CD14-positive monocyte (primary cell): ENCODE data around the gene GFOD1. TPM values are rescaled to one million over a fixed set of nuclear protein-coding genes. Genes with fewer than 3 reads are reported as not detected.

Experiments
- DNase-seq, 3 donors: peaks; one replicate each; pipeline ENCODE4 v3.0.0-alpha.2; 2011 to 2022
- H2AFZ ChIP-seq: 2 replicates; pipeline ENCODE4 v1.6.0; 2012; ENCODE audit warnings: mild to moderate bottlenecking, low read depth, low read length, inconsistent platforms; ENCODE audit not compliant: insufficient read depth, poor library complexity, severe bottlenecking
- H3K27ac ChIP-seq, 2 donors: 1 replicate in 1 of 2; 2 replicates in 1 of 2; pipeline ENCODE4 v1.5.1; 2012 to 2013; ENCODE audit warnings: low read length in 2 of 2, control low read depth in 1 of 2, inconsistent platforms in 1 of 2, low read depth in 1 of 2, mild to moderate bottlenecking in 1 of 2
- H3K27me3 ChIP-seq, 2 donors: one replicate each; pipeline versions ENCODE4 v1.6.0 to v1.6.1; 2011 to 2013; ENCODE audit warnings: low read length in 2 of 2; ENCODE audit not compliant: control insufficient read depth in 2 of 2, insufficient read depth in 2 of 2
- H3K36me3 ChIP-seq, 2 donors: replicated peaks in 1 of 2; 1 replicate in 1 of 2; 2 replicates in 1 of 2; pipeline versions ENCODE4 v1.5.1 to v1.6.1; 2012 to 2013; ENCODE audit warnings: low read length in 2 of 2, control low read depth in 1 of 2, inconsistent platforms in 1 of 2, mild to moderate bottlenecking in 1 of 2; ENCODE audit not compliant: insufficient read depth in 2 of 2, control insufficient read depth in 1 of 2
- H3K4me1 ChIP-seq, 2 donors: 1 replicate in 1 of 2; 2 replicates in 1 of 2; pipeline versions ENCODE4 v1.5.1 to v1.6.1; 2012 to 2013; ENCODE audit warnings: low read length in 2 of 2, control low read depth in 1 of 2, inconsistent platforms in 1 of 2, mild to moderate bottlenecking in 1 of 2, moderate library complexity in 1 of 2; ENCODE audit not compliant: insufficient read depth in 2 of 2, control insufficient read depth in 1 of 2
- H3K4me2 ChIP-seq: replicated peaks from 2 replicates; pipeline ENCODE3; 2012; ENCODE audit warnings: low read length, moderate library complexity, mild to moderate bottlenecking; ENCODE audit not compliant: poor library complexity, severe bottlenecking; ENCODE audit errors: extremely low read depth
- H3K4me3 ChIP-seq, 3 experiments: fragments of 200-600 bp in 1 of 3; sonication (generic) in 1 of 3; replicated peaks in 1 of 3; 1 replicate in 2 of 3; 2 replicates in 1 of 3; pipeline ENCODE4 v1.5.1; 2011 to 2013; ENCODE audit warnings: low read length in 3 of 3, mild to moderate bottlenecking in 3 of 3, control low read depth in 2 of 3, low read depth in 2 of 3, inconsistent platforms in 1 of 3, moderate library complexity in 1 of 3
- H3K79me2 ChIP-seq: 2 replicates; pipeline ENCODE4 v1.6.0; 2012; ENCODE audit warnings: mild to moderate bottlenecking, control low read depth, inconsistent platforms, low read length, moderate library complexity; ENCODE audit not compliant: insufficient read depth
- H3K9ac ChIP-seq: 2 replicates; pipeline ENCODE4 v1.6.0; 2017; ENCODE audit warnings: low read length, mild to moderate bottlenecking; ENCODE audit not compliant: insufficient read depth, poor library complexity, severe bottlenecking
- H3K9me3 ChIP-seq, 2 donors: replicated peaks in 1 of 2; 1 replicate in 1 of 2; 2 replicates in 1 of 2; pipeline versions ENCODE4 v1.5.1 to v1.6.1; 2012 to 2013; ENCODE audit warnings: low read length in 2 of 2, control low read depth in 1 of 2; ENCODE audit not compliant: control insufficient read depth in 1 of 2, insufficient read depth in 1 of 2
- H4K20me1 ChIP-seq: 2 replicates; pipeline ENCODE4 v1.6.0; 2012; ENCODE audit warnings: mild to moderate bottlenecking, low read length, control low read depth, moderate library complexity; ENCODE audit not compliant: insufficient read depth
- H3K27ac Mint-ChIP-seq, 7 donors: one replicate each; pipeline ENCODE4 v1.8.0; 2020; ENCODE audit warnings: mild to moderate bottlenecking in 7 of 7, mixed read lengths in 7 of 7, moderate library complexity in 6 of 7, inconsistent platforms in 2 of 7
- H3K27me3 Mint-ChIP-seq, 3 donors: one replicate each; pipeline ENCODE4 v1.8.0; 2021 to 2022; ENCODE audit warnings: low read depth in 3 of 3, mild to moderate bottlenecking in 3 of 3, mixed read lengths in 3 of 3, moderate library complexity in 3 of 3, inconsistent platforms in 1 of 3
- H3K36me3 Mint-ChIP-seq, 2 donors: one replicate each; pipeline ENCODE4 v1.8.0; 2020; ENCODE audit warnings: mixed read lengths in 2 of 2, inconsistent platforms in 1 of 2, mild to moderate bottlenecking in 1 of 2
- H3K4me1 Mint-ChIP-seq: one replicate; pipeline ENCODE4 v1.8.0; 2020; ENCODE audit warnings: mild to moderate bottlenecking, mixed read lengths
- H3K4me3 Mint-ChIP-seq, 2 donors: one replicate each; pipeline ENCODE4 v1.8.0; 2020; ENCODE audit warnings: mild to moderate bottlenecking in 2 of 2, mixed read lengths in 2 of 2, moderate library complexity in 1 of 2
- H3K9me3 Mint-ChIP-seq, 7 donors: one replicate each; pipeline ENCODE4 v1.8.0; 2020 to 2022; ENCODE audit warnings: mixed read lengths in 7 of 7, mild to moderate bottlenecking in 6 of 7, moderate library complexity in 6 of 7, inconsistent platforms in 2 of 7
- WGBS: methylation state at CpG from one replicate; pipeline ENCODE4 v1.1.5; 2013; ENCODE audit warnings: missing lambda C conversion rate; ENCODE audit not compliant: insufficient coverage; 5-methylcytosine and 5-hydroxymethylcytosine counted together
- intact Hi-C, 2 donors: fragments of 100-400 bp; cut with micrococcal nuclease; formaldehyde crosslinking; loops; one replicate each; pipeline versions ENCODE4 v1.15.0 to v1.15.1; 2023
- polyA plus RNA-seq, 3 donors: library from polyadenylated mRNA; depleted of rRNA in 1 of 3; unstranded in 2 of 3; stranded (reverse) in 1 of 3; fragments of 300-500 nt in 2 of 3; fragments of >200 nt in 1 of 3; fragmentation: Illumina TruSeq in 2 of 3; gene quantifications; 1 replicate in 2 of 3; 2 replicates in 1 of 3; pipeline ENCODE4 v1.2.3, GENCODE V29; 2012 to 2021
- TF ChIP-seq, protein P1 (sequence below): fragments of 200-600 bp; IDR thresholded peaks from one replicate; pipeline ENCODE4 v1.8.0; 2022; ENCODE audit warnings: antibody characterized with exemption, mild to moderate bottlenecking

The GFOD1 gene
- polyA plus RNA-seq, 3 donors = 2.4 to 8.7 (median 2.4) TPM

DNA sequence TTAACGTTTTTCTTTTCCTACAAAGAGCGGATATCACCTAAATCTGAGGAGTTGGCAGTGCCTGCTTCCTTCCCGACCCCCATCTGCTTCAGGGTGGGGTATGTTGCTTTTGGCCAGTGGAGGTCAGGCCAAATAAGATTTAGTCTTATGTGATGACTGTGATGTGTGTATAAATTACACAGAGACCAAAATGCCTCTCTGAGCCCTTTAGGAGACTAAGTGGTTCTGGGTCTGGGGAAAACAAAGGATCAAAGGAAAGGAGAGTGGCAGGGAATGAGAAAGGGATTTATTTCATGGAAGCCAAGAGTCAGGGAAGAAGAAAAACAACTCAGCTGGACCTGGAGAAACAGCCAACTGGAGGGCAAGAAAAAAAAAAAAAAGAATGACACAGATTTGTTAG lies 120.0 kb downstream of the GFOD1 start:
- no peak overlapping the region for H3K27ac ChIP-seq

DNA sequence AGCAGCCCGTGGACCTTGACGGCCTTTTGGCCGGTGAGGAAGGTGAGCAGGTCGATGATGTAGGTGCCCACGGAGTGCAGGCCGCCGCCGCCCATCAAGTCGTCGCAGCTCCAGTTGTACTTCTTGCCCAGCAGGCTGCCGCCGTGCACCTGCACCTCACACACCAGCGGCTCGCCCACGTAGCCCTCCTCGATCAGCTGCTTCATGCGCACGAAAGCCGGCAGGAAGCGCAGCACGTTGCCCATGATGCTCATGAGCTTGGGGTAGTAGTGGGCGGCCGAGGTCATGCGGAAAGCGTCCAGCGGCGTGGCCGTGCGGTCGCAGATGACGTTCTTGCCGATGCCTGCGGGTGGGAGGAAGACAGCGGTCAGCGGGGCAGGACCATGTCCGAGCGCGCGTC lies 122.1 kb downstream of the GFOD1 start:
- Histone ChIP-seq H3K9ac (no peak overlapping the region), H2AFZ (no peak overlapping the region), H3K9me3 (no peaks in the 10 kb centered on the region), H3K27me3 (no peaks in the 10 kb centered on the region), H3K79me2 (no peaks in the 10 kb centered on the region), H4K20me1 (no peaks in the 10 kb centered on the region), H3K36me3 (peaks cover 2 to 10% of the 10 kb centered on the region in 2 donors), H3K4me2 (no peak overlapping the region), H3K4me1 (peaks cover 8% of the 10 kb centered on the region in 2 donors), H3K4me3 (no peak overlapping the region), H3K27ac (no peak overlapping the region)
- Mint-ChIP-seq H3K36me3 (peaks cover 17 to 18% of the 10 kb centered on the region in 2 donors), H3K27ac (no peak overlapping the region), H3K4me1 (peaks cover 9% of the 10 kb centered on the region), H3K27me3 (peaks cover 0 to 4% (median 0%) of the 10 kb centered on the region in 3 donors), H3K4me3 (no peak overlapping the region), H3K9me3 (no peaks in the 10 kb centered on the region)
- intact Hi-C loops = no loop called here
- DNase-seq = no peak
- WGBS = 96% methylated on average over 29 of the region's 39 CpGs
- TF ChIP-seq, protein P1, sequence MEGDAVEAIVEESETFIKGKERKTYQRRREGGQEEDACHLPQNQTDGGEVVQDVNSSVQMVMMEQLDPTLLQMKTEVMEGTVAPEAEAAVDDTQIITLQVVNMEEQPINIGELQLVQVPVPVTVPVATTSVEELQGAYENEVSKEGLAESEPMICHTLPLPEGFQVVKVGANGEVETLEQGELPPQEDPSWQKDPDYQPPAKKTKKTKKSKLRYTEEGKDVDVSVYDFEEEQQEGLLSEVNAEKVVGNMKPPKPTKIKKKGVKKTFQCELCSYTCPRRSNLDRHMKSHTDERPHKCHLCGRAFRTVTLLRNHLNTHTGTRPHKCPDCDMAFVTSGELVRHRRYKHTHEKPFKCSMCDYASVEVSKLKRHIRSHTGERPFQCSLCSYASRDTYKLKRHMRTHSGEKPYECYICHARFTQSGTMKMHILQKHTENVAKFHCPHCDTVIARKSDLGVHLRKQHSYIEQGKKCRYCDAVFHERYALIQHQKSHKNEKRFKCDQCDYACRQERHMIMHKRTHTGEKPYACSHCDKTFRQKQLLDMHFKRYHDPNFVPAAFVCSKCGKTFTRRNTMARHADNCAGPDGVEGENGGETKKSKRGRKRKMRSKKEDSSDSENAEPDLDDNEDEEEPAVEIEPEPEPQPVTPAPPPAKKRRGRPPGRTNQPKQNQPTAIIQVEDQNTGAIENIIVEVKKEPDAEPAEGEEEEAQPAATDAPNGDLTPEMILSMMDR = no peak

More for the DNA sequence above, 120.0 kb downstream of the GFOD1 start:
- no peak overlapping the region for H3K27ac Mint-ChIP-seq
- H3K4me1 ChIP-seq = no peaks in the 10 kb centered on the region
- no peak overlapping the region for H3K4me3 ChIP-seq
- H3K36me3 ChIP-seq = peaks cover 2 to 10% of the 10 kb centered on the region in 2 donors
- H3K36me3 Mint-ChIP-seq = peaks cover 17 to 20% of the 10 kb centered on the region in 2 donors
- intact Hi-C loops = no loop called here
- no peak overlapping the region for H3K9ac ChIP-seq
- H3K79me2 ChIP-seq = no peaks in the 10 kb centered on the region
- no peaks in the 10 kb centered on the region for H3K27me3 ChIP-seq
- no peaks in the 10 kb centered on the region for H3K9me3 ChIP-seq
- no peaks in the 10 kb centered on the region for H4K20me1 ChIP-seq
- H3K9me3 Mint-ChIP-seq = no peaks in the 10 kb centered on the region
- no peak overlapping the region for H2AFZ ChIP-seq
- H3K27me3 Mint-ChIP-seq = peaks cover 0 to 4% (median 0%) of the 10 kb centered on the region in 3 donors
- WGBS = no CpG with 5 or more reads among the region's 3 CpGs
- no peak for DNase-seq
- TF ChIP-seq, protein P1 = no peak
- H3K4me2 ChIP-seq = no peak overlapping the region
- no peaks in the 10 kb centered on the region for H3K4me1 Mint-ChIP-seq
- H3K4me3 Mint-ChIP-seq = no peak overlapping the region
